Fibroblast of lung (primary cell): Measurements from ENCODE around the gene HOXA9.

Experiments used
- EZH2 ChIP-seq: IDR thresholded peaks from 2 replicates; pipeline ENCODE4 v1.5.1; 2012; ENCODE audit warnings: low read length, control low read depth, mild to moderate bottlenecking; ENCODE audit errors: missing control alignments
- TF ChIP-seq, protein P1 (sequence below), 2 donors: IDR thresholded peaks in 1 of 2; conservative IDR thresholded peaks in 1 of 2; 1 replicate in 1 of 2; 2 replicates in 1 of 2; pipeline ENCODE4 v1.5.1; 2011 to 2012; ENCODE audit warnings: low read length in 2 of 2, control low read depth in 1 of 2, inconsistent platforms in 1 of 2, low read depth in 1 of 2, mild to moderate bottlenecking in 1 of 2

DNA sequence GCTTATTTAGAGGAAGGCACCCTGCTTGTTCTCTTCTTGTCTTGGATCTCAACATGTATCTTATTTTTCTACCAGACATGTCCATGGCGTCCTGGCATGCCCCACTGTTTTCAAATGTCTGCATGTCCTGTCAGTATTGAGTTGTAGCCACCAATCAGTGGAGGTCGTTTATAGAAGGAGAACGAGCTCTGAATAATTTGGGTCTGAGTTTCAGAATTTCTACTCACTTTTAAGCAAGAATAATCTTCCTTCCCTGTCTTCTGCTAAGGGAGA, 37.5 kb upstream of the HOXA9 start:
- TF ChIP-seq, protein P1, sequence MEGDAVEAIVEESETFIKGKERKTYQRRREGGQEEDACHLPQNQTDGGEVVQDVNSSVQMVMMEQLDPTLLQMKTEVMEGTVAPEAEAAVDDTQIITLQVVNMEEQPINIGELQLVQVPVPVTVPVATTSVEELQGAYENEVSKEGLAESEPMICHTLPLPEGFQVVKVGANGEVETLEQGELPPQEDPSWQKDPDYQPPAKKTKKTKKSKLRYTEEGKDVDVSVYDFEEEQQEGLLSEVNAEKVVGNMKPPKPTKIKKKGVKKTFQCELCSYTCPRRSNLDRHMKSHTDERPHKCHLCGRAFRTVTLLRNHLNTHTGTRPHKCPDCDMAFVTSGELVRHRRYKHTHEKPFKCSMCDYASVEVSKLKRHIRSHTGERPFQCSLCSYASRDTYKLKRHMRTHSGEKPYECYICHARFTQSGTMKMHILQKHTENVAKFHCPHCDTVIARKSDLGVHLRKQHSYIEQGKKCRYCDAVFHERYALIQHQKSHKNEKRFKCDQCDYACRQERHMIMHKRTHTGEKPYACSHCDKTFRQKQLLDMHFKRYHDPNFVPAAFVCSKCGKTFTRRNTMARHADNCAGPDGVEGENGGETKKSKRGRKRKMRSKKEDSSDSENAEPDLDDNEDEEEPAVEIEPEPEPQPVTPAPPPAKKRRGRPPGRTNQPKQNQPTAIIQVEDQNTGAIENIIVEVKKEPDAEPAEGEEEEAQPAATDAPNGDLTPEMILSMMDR (conservative IDR thresholded peaks at IDR 0.05 in 1 of 2, IDR thresholded peaks at IDR 0.05 in 1 of 2; ENCODE audit: low read depth in 1 of 2, low read length in 2 of 2): no peak
- TF ChIP-seq EZH2: no peak
